H1 (cell line): Measurements from ENCODE around the gene ROGDI. TPM values are rescaled to one million over a fixed set of nuclear protein-coding genes. Genes with fewer than 3 reads are reported as not detected.

Experiments used
- BACH1 ChIP-seq: IDR thresholded peaks from 2 replicates; pipeline ENCODE4 v1.6.1; 2012; ENCODE audit warnings: low read length, improper control_type of control experiment
- CBX5 ChIP-seq: fragments of 300-800, 300-1000 bp; sonication (generic); IDR thresholded peaks from 2 replicates; pipeline ENCODE4 v1.7.1; 2016; ENCODE audit warnings: antibody characterized with exemption, low read length, low read depth
- CBX8 ChIP-seq: fragments of 300-800, 300-1000 bp; sonication (generic); IDR thresholded peaks from 2 replicates; pipeline ENCODE4 v1.7.1; 2016; ENCODE audit warnings: low read depth, low read length, borderline replicate concordance
- GABPA ChIP-seq: IDR thresholded peaks from 2 replicates; pipeline ENCODE4 v1.6.1; 2011; ENCODE audit warnings: mild to moderate bottlenecking, low read length, moderate library complexity, borderline replicate concordance; ENCODE audit not compliant: insufficient read depth
- JUND ChIP-seq: IDR thresholded peaks from 2 replicates; pipeline ENCODE4 v1.6.1; 2011; ENCODE audit warnings: mild to moderate bottlenecking, improper control_type of control experiment, low read length
- KDM4A ChIP-seq: IDR thresholded peaks from one replicate; pipeline ENCODE4 v1.7.1; 2012; ENCODE audit warnings: low read depth, mild to moderate bottlenecking, moderate library complexity, low read length, inconsistent platforms; ENCODE audit not compliant: severe bottlenecking
- MAX ChIP-seq: IDR thresholded peaks from 2 replicates; pipeline ENCODE4 v1.6.1; 2012; ENCODE audit warnings: inconsistent platforms
- NANOG ChIP-seq: IDR thresholded peaks from 2 replicates; pipeline ENCODE4 v1.6.1; 2011; ENCODE audit warnings: low read length, low read depth, mild to moderate bottlenecking, inconsistent platforms; ENCODE audit not compliant: insufficient read depth, poor library complexity, severe bottlenecking
- POLR2AphosphoS5 ChIP-seq: IDR thresholded peaks from 2 replicates; pipeline ENCODE4 v1.6.1; 2011; ENCODE audit warnings: low read depth, low read length
- POU5F1 ChIP-seq: IDR thresholded peaks from 2 replicates; pipeline ENCODE4 v1.6.1; 2011; ENCODE audit warnings: low read depth, mild to moderate bottlenecking, low read length, moderate library complexity
- SAP30 ChIP-seq: fragments of 300-600 bp; sonication (generic); IDR thresholded peaks from 2 replicates; pipeline ENCODE4 v1.7.1; 2012; ENCODE audit warnings: low read length, moderate library complexity, mild to moderate bottlenecking, inconsistent platforms; ENCODE audit not compliant: insufficient read depth, insufficient replicate concordance
- SP1 ChIP-seq: IDR thresholded peaks from 2 replicates; pipeline ENCODE4 v1.6.1; 2011; ENCODE audit warnings: low read depth, low read length
- SRF ChIP-seq: IDR thresholded peaks from 2 replicates; pipeline ENCODE4 v1.6.1; 2011; ENCODE audit warnings: mild to moderate bottlenecking, low read depth, low read length, moderate library complexity
- SUZ12 ChIP-seq: fragments of 200-600 bp; sonication (generic); IDR thresholded peaks from 2 replicates; pipeline ENCODE4 v1.6.1; 2012; ENCODE audit warnings: mild to moderate bottlenecking, inconsistent platforms, low read length, moderate library complexity, mixed read lengths
- polyA plus RNA-seq, 7 experiments: library from polyadenylated mRNA; depleted of rRNA in 3 of 7; stranded (reverse) in 5 of 7; unstranded in 2 of 7; fragments of >200 nt in 5 of 7; fragments of 200-250 nt in 2 of 7; gene quantifications; 1 replicate in 5 of 7; 2 replicates in 1 of 7; 4 replicates in 1 of 7; pipeline versions ENCODE4 v1.2.1 to v1.2.3, GENCODE V29; 2011 to 2013; ENCODE audit warnings: missing spikeins in 2 of 7, mixed read lengths in 2 of 7
- total RNA-seq: library from RNA; stranded (reverse); fragmentation: NEBNext Ultra II Directional; extraction: Animal tissue kit (Norgen Biotek cat#: 25700); gene quantifications from 2 replicates; pipeline ENCODE4 v1.2.1, GENCODE V29; 2021
- TF ChIP-seq, protein P1 (sequence below), 3 experiments: IDR thresholded peaks; 1 replicate in 2 of 3; 2 replicates in 1 of 3; pipeline versions ENCODE4 v1.5.1 to v1.6.1; 2011; ENCODE audit warnings: low read length in 3 of 3, mild to moderate bottlenecking in 3 of 3, inconsistent platforms in 2 of 3, low read depth in 1 of 3, moderate library complexity in 1 of 3; ENCODE audit not compliant: insufficient read depth in 1 of 3; ENCODE audit errors: control extremely low read depth in 1 of 3
- TF ChIP-seq, protein P2 (sequence below): IDR thresholded peaks from 2 replicates; pipeline ENCODE4 v1.6.1; 2011; ENCODE audit warnings: low read length, improper control_type of control experiment
- TF ChIP-seq, protein P3 (sequence below): IDR thresholded peaks from 2 replicates; pipeline ENCODE4 v1.6.1; 2012; ENCODE audit warnings: low read length, inconsistent platforms

Gene ROGDI
- total and polyA plus RNA-seq, 2 of the 8 experiments (the other 6 are each of a cell fraction or from before 2014, with no cell fraction given): 27.4 to 68.4 TPM

DNA sequence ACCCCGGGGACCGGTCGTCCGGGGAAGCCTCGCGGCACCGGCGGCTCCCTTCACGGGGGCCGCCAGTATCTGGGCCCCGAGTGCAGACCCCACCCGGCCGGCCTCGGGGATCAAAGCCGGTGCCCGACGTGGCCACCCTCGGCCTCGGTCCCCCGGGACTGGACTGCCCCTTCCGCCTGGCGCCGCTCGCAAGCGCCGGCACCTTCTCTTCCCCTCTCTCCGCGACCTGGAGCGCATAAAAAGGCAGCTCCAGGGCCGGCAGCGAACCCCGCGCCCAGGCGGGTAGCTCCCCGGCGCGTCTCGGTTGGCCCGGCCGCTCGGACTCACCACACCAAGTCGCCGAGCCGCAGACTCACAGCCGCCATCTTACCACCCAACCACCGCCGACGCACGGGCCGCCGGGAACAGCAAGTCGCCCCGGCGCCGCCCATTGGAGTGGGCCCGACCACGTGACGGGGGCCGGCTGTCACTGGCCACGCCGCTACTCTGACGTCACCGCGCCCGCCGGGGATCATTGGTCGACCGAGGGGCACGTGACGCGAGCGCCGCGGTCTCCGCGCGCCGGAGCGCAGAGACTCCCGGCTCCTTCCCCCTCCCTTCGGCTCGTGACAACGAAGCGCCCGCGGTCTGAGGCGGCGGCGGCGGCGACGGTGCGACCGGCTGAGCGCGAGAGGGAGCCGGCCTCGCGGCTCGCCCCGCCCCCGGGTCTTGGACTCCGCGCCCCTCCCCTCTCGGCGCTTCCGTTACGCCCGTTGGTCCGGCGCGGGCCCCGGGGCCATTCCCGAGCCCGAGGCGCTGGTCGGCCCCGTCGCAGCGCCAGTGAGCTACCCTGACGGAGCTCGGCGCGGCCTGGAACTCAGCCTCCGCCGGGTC is 44.7 kb upstream of the ROGDI start, which contains the start of the genes GLYR1 and UBN1 (continued):
- TF ChIP-seq, protein P1, sequence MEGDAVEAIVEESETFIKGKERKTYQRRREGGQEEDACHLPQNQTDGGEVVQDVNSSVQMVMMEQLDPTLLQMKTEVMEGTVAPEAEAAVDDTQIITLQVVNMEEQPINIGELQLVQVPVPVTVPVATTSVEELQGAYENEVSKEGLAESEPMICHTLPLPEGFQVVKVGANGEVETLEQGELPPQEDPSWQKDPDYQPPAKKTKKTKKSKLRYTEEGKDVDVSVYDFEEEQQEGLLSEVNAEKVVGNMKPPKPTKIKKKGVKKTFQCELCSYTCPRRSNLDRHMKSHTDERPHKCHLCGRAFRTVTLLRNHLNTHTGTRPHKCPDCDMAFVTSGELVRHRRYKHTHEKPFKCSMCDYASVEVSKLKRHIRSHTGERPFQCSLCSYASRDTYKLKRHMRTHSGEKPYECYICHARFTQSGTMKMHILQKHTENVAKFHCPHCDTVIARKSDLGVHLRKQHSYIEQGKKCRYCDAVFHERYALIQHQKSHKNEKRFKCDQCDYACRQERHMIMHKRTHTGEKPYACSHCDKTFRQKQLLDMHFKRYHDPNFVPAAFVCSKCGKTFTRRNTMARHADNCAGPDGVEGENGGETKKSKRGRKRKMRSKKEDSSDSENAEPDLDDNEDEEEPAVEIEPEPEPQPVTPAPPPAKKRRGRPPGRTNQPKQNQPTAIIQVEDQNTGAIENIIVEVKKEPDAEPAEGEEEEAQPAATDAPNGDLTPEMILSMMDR (IDR thresholded peaks at IDR 0.05; ENCODE audit: control extremely low read depth in 1 of 3, insufficient read depth in 1 of 3, low read depth in 1 of 3, low read length in 3 of 3): no peak
- TF ChIP-seq SAP30 (no peak), CBX8 (no peak), KDM4A (peak; percentile 5), POU5F1 (no peak), NANOG (no peak), CBX5 (no peak), BACH1 (no peak), GABPA (no peak), SRF (peak; percentile 40; the same call in 1 of the 2 replicates), MAX (peak; percentile 89), POLR2AphosphoS5 (peak; percentile 81), SUZ12 (no peak), SP1 (peak; percentile 62; the same call in 1 of the 2 replicates), JUND (peak; percentile 59; the same call in 1 of the 2 replicates)
- TF ChIP-seq, protein P2, sequence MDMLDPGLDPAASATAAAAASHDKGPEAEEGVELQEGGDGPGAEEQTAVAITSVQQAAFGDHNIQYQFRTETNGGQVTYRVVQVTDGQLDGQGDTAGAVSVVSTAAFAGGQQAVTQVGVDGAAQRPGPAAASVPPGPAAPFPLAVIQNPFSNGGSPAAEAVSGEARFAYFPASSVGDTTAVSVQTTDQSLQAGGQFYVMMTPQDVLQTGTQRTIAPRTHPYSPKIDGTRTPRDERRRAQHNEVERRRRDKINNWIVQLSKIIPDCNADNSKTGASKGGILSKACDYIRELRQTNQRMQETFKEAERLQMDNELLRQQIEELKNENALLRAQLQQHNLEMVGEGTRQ: peak; percentile 99
- TF ChIP-seq, protein P3, sequence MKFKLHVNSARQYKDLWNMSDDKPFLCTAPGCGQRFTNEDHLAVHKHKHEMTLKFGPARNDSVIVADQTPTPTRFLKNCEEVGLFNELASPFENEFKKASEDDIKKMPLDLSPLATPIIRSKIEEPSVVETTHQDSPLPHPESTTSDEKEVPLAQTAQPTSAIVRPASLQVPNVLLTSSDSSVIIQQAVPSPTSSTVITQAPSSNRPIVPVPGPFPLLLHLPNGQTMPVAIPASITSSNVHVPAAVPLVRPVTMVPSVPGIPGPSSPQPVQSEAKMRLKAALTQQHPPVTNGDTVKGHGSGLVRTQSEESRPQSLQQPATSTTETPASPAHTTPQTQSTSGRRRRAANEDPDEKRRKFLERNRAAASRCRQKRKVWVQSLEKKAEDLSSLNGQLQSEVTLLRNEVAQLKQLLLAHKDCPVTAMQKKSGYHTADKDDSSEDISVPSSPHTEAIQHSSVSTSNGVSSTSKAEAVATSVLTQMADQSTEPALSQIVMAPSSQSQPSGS: no peak
